ENCODE measurements around the gene RTN4RL1.
A peak's percentile ranks its signal among the peaks of the same experiment; 100 is the strongest.

Gene RTN4RL1

GRCh38 chr17:2011411-2012371, 13.4 kb downstream of the RTN4RL1 start:
- no peaks in the 10 kb centered on the region for H3K36me3 ChIP-seq (ENCODE audit: control insufficient read depth, insufficient read depth, low read length)
- no peaks in the 10 kb centered on the region for H3K9me3 ChIP-seq (ENCODE audit: control insufficient read depth, insufficient read depth, low read length)
- no peak overlapping the region for H3K9ac ChIP-seq (ENCODE audit: low read depth, low read length)
- peak overlapping the region; percentile 40 for H3K27ac ChIP-seq (ENCODE audit: low read depth, low read length)
- H3K27me3 ChIP-seq (ENCODE audit: control insufficient read depth, insufficient read depth, low read length): peaks cover 36% of the 10 kb centered on the region
- H3K4me1 ChIP-seq (ENCODE audit: control insufficient read depth, insufficient read depth, low read length): peaks cover 11% of the 10 kb centered on the region
- H3K4me3 ChIP-seq (ENCODE audit: low read depth, low read length): no peak overlapping the region

DNA sequence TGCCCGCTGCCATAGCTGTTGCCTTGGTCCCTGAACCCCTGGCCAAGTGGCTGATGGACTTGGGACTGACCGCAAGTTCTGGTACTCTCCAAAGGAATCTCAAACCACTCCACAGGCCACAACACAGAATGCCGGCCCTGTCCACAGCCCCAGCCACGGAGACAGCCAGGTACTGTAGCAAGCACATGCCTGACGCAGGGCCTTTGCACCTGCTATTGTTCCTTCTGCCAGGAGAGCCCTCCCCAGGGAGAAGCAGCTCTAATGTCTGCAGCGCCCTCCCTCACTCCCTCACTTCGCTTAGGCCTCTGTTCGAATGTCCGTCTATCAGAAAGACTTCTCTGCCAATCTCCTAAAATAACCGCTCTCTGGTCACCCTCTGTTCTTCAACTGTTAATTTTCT, 15.4 kb downstream of the RTN4RL1 start:
- Histone ChIP-seq H3K27ac (ENCODE audit: low read depth, low read length) (no peak overlapping the region), H3K4me3 (ENCODE audit: low read depth, low read length) (no peak overlapping the region), H3K27me3 (ENCODE audit: control insufficient read depth, insufficient read depth, low read length) (peaks cover 21% of the 10 kb centered on the region), H3K36me3 (ENCODE audit: control insufficient read depth, insufficient read depth, low read length) (no peaks in the 10 kb centered on the region), H3K9ac (ENCODE audit: low read depth, low read length) (no peak overlapping the region), H3K4me1 (ENCODE audit: control insufficient read depth, insufficient read depth, low read length) (peaks cover 11% of the 10 kb centered on the region), H3K9me3 (ENCODE audit: control insufficient read depth, insufficient read depth, low read length) (no peaks in the 10 kb centered on the region)

GRCh38 chr17:2008332-2009126, 16.6 kb downstream of the RTN4RL1 start:
- no peak overlapping the region for H3K9ac ChIP-seq (ENCODE audit: low read depth, low read length)
- no peaks in the 10 kb centered on the region for H3K9me3 ChIP-seq (ENCODE audit: control insufficient read depth, insufficient read depth, low read length)
- no peak overlapping the region for H3K4me3 ChIP-seq (ENCODE audit: low read depth, low read length)
- no peak overlapping the region for H3K27ac ChIP-seq (ENCODE audit: low read depth, low read length)
- peaks cover 21% of the 10 kb centered on the region for H3K27me3 ChIP-seq (ENCODE audit: control insufficient read depth, insufficient read depth, low read length)
- H3K36me3 ChIP-seq (ENCODE audit: control insufficient read depth, insufficient read depth, low read length): no peaks in the 10 kb centered on the region
- peaks cover 11% of the 10 kb centered on the region for H3K4me1 ChIP-seq (ENCODE audit: control insufficient read depth, insufficient read depth, low read length)

- no peaks in the 10 kb centered on the region for H3K9me3 ChIP-seq (ENCODE audit: control insufficient read depth, insufficient read depth, low read length)
- H3K27ac ChIP-seq (ENCODE audit: low read depth, low read length): no peak overlapping the region
- peaks cover 4% of the 10 kb centered on the region; the same call in 1 of the 2 replicates for H3K4me1 ChIP-seq (ENCODE audit: control insufficient read depth, insufficient read depth, low read length)
- no peak overlapping the region for H3K9ac ChIP-seq (ENCODE audit: low read depth, low read length)
- H3K27me3 ChIP-seq (ENCODE audit: control insufficient read depth, insufficient read depth, low read length): peaks cover 7% of the 10 kb centered on the region
- no peak overlapping the region for H3K4me3 ChIP-seq (ENCODE audit: low read depth, low read length)
- no peaks in the 10 kb centered on the region for H3K36me3 ChIP-seq (ENCODE audit: control insufficient read depth, insufficient read depth, low read length)
Measured at GRCh38 chr17:2004435-2004952, 20.6 kb downstream of the RTN4RL1 start.

DNA sequence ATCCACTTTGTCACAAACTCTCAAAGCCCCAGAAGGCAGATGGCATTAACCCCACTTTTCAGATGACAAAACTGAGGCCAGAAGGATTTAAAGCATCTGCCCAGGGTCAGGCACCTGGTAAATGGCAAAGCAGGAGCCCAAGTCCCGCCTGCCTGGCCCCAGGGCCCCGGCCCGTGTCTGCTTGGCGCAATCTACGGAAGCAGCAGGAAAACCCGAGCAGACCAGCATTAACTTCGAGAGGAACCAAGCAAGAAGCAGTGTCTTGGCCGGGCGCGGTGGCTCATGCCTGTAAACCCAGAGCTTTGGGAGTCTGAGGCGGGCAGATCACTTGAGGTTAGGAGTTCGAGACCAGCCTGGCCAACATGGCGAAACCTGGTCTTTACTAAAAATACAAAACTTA, 21.6 kb downstream of the RTN4RL1 start:
- Histone ChIP-seq H3K4me1 (ENCODE audit: control insufficient read depth, insufficient read depth, low read length) (peaks cover 4% of the 10 kb centered on the region; the same call in 1 of the 2 replicates), H3K9ac (ENCODE audit: low read depth, low read length) (no peak overlapping the region), H3K36me3 (ENCODE audit: control insufficient read depth, insufficient read depth, low read length) (no peaks in the 10 kb centered on the region), H3K4me3 (ENCODE audit: low read depth, low read length) (no peak overlapping the region), H3K27me3 (ENCODE audit: control insufficient read depth, insufficient read depth, low read length) (peaks cover 17% of the 10 kb centered on the region), H3K9me3 (ENCODE audit: control insufficient read depth, insufficient read depth, low read length) (no peaks in the 10 kb centered on the region), H3K27ac (ENCODE audit: low read depth, low read length) (no peak overlapping the region)

- H3K4me1 ChIP-seq (ENCODE audit: control insufficient read depth, insufficient read depth, low read length): peaks cover 4% of the 10 kb centered on the region; the same call in 1 of the 2 replicates
- peaks cover 23% of the 10 kb centered on the region for H3K27me3 ChIP-seq (ENCODE audit: control insufficient read depth, insufficient read depth, low read length)
- no peak overlapping the region for H3K9ac ChIP-seq (ENCODE audit: low read depth, low read length)
- H3K36me3 ChIP-seq (ENCODE audit: control insufficient read depth, insufficient read depth, low read length): no peaks in the 10 kb centered on the region
- H3K9me3 ChIP-seq (ENCODE audit: control insufficient read depth, insufficient read depth, low read length): no peaks in the 10 kb centered on the region
- H3K4me3 ChIP-seq (ENCODE audit: low read depth, low read length): no peak overlapping the region
- H3K27ac ChIP-seq (ENCODE audit: low read depth, low read length): no peak overlapping the region
Measured at GRCh38 chr17:2002767-2003329, 22.3 kb downstream of the RTN4RL1 start.

GRCh38 chr17:1999557-2000251, 25.4 kb downstream of the RTN4RL1 start:
- H3K27ac ChIP-seq (ENCODE audit: low read depth, low read length): peak overlapping the region; percentile 35
- H3K4me1 ChIP-seq (ENCODE audit: control insufficient read depth, insufficient read depth, low read length): peaks cover 11% of the 10 kb centered on the region
- H3K36me3 ChIP-seq (ENCODE audit: control insufficient read depth, insufficient read depth, low read length): no peaks in the 10 kb centered on the region
- H3K27me3 ChIP-seq (ENCODE audit: control insufficient read depth, insufficient read depth, low read length): peaks cover 47% of the 10 kb centered on the region
- H3K9me3 ChIP-seq (ENCODE audit: control insufficient read depth, insufficient read depth, low read length): no peaks in the 10 kb centered on the region
- no peak overlapping the region for H3K4me3 ChIP-seq (ENCODE audit: low read depth, low read length)
- H3K9ac ChIP-seq (ENCODE audit: low read depth, low read length): no peak overlapping the region

DNA sequence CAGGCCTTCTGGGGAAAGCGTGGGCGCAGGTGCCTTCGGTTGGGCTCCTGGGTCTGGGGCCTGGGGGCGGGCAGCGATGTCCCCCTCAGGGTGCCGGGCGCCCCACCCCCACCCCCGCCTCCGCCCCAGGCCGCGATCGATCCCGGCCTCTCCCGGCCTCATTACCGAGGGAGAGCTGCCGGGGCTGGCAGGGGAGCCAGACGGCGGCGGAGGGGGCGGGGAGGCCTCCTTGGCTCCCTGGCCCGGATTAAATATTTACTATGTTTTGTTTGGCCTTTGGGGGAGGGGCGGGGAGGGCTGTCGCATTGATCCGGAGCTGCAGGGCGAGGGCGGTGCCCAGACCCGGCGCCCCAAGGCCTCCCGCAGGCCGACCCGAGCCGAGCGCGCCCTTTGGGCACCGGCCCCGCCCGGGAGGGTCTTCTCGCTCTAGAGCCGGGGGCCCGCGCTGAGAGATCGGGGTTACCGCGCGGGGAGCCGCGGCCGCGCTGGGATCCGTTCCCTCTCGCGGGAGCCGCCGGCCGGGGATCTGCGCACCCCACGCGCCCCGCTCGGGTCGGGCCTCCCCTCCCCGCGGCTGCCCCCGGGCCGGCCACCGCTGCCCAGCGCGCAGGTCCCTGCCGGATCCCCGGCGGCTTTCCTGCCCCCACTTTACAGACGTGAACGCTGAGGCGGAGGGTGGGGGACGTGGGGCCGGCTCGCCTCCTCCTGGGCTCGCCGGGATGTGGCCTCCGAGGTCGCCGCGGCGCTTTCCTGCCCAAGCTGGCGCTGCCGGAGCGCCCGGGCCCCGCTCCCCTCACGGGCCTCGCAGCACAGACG, 27.0 kb downstream of the RTN4RL1 start:
- Histone ChIP-seq H3K4me1 (ENCODE audit: control insufficient read depth, insufficient read depth, low read length) (peaks cover 11% of the 10 kb centered on the region), H3K27me3 (ENCODE audit: control insufficient read depth, insufficient read depth, low read length) (peaks cover 47% of the 10 kb centered on the region), H3K36me3 (ENCODE audit: control insufficient read depth, insufficient read depth, low read length) (no peaks in the 10 kb centered on the region), H3K9ac (ENCODE audit: low read depth, low read length) (no peak overlapping the region), H3K9me3 (ENCODE audit: control insufficient read depth, insufficient read depth, low read length) (no peaks in the 10 kb centered on the region), H3K4me3 (ENCODE audit: low read depth, low read length) (peak overlapping the region; percentile 55), H3K27ac (ENCODE audit: low read depth, low read length) (no peak overlapping the region)

DNA sequence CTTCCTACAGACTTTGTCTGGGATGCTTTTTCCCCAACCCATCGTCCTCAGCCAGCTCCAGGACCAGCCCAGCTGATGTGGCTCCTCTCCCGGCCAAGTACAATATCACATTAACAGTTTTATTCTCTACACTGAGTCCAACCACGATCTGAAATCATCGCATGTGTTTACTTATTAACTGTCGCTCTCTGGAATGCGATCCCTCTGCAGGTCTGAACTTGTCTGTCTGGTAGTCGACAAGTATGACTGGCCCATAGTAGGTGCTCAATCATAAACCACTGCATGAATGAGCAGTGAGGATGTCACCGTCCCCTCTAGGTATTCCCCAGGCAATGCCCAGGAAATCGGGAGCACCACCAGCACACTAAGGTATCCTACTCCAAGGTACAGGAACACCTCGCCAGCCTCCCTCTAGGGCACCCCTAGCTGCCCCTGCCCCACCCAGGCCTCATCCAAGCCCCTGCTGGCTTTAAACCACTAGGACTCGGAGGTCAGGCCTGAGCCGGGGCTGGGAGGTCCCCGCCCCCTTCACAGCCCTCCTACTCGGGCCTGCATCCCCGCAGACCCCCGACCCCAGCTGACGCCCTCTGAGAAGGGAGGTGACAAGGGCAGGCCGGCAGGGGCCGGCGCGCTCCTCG, 27.7 kb downstream of the RTN4RL1 start:
- no peaks in the 10 kb centered on the region for H3K36me3 ChIP-seq (ENCODE audit: control insufficient read depth, insufficient read depth, low read length)
- H3K4me1 ChIP-seq (ENCODE audit: control insufficient read depth, insufficient read depth, low read length): peaks cover 11% of the 10 kb centered on the region
- no peak overlapping the region for H3K9ac ChIP-seq (ENCODE audit: low read depth, low read length)
- no peaks in the 10 kb centered on the region for H3K9me3 ChIP-seq (ENCODE audit: control insufficient read depth, insufficient read depth, low read length)
- peak overlapping the region; percentile 10; the same call in 1 of the 2 replicates for H3K4me3 ChIP-seq (ENCODE audit: low read depth, low read length)
- peaks cover 47% of the 10 kb centered on the region for H3K27me3 ChIP-seq (ENCODE audit: control insufficient read depth, insufficient read depth, low read length)
- no peak overlapping the region for H3K27ac ChIP-seq (ENCODE audit: low read depth, low read length)
